HG03432 (cell line): Measurements from ENCODE around the gene GALNT6.
A peak's percentile ranks its signal among the peaks of the same experiment; 100 is the strongest.

Source experiments
- ATAC-seq: cut with Tn5 transposase; IDR thresholded peaks from one replicate; pipeline ENCODE4 v1.9.1; 2021; ENCODE audit warnings: mild to moderate bottlenecking, moderate library complexity; ENCODE audit not compliant: unreplicated experiment

Gene GALNT6

DNA sequence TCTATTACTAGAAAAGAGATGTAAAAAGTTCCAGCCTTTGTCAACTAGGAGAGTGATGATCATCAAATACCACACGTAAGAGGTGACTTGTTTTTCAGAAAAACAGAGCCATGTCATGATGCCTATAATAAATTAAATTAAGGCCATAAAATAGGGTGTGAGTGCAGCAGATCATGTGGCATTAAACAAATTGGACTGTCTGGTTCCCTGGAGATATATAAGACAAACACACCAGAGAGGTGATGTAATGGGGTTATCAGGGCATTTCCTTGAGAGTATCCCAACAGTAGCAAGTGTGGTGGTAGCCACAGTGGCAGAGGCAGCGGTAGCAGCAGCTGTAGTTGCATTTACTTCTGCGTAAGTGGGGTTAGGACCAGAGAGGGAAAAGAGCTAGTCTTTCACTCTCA, 14.6 kb upstream of the GALNT6 start:
- no peak for ATAC-seq

DNA sequence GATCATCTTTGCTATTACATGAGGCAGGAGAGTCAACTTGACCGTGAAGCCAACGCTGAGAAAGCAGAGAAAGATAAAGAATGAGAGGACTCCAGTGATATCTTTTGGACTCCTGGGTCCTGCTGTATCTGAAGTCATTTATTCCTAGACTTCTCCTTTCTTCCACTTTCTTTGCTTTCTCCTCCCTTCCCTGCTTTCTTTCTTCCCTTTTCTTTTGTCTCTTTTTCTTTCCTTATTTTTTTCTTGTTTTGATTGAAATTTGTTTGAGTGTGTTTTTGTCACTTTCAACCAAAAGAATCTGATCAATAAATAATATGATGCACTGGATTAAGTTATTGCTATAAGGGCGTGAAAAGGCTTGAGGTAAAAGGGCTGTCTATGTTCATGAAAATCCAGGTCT, 13.4 kb upstream of the GALNT6 start:
- ATAC-seq, result no peak

DNA sequence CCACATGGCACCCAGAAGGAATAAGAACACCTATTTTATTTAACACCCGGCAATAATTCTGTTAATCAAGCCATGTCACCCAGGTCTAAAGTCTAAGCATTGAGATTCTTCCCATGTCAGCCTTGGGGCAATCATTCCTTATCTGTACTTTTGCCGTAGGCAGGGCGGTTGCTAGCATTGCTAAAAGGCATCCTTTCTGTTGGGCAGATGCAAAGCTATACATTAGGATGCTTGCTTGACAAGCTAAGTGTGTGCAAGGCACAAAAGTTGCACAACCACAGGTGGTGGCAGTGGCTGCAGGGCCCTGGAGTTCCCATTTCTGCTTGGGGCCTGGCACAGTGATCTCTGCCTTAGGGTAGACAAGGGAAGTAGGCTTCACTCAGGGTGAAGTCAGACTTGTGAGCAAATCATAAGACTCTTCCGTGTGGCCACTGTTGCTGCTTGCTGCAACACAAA, 12.5 kb upstream of the GALNT6 start:
- ATAC-seq, result no peak

DNA sequence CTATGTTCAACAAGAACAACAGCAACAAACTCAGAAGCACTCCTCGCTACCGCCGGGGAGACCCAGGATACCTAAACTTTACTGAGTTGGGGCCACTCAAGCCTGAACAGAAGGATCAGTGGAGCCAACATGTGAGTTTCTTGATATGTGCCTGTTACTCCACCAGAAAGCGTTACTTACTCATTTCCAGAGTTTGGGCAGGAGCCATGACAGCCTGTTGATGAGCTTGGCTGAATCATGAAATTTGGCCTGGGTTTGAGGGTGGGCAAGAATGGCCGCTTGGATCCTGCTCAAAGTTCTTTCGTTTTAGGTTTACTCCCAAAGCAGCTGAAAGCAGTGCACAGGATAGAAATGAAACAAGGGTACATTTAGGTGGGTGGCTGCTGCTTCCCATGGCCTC, 12.0 kb upstream of the GALNT6 start:
- no peak for ATAC-seq

DNA sequence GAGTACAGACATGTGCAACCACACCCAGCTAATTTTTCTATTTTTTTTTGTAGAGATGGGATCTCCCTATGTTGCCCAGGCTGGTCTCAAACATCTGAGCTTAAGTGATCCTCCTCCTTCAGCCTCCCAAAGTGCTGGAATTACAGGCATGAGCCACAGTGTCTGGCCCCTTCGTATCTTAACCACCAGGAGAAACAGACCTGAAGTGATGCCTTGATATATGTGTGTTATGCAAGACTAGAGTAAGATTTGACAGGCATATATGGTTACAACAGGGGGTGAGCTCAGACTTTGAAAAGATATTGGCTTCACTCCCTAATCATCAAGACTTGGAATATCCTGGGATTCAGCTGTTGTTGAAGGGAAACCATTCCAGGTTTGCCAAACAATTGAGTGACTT, 10.7 kb upstream of the GALNT6 start:
- no peak for ATAC-seq

DNA sequence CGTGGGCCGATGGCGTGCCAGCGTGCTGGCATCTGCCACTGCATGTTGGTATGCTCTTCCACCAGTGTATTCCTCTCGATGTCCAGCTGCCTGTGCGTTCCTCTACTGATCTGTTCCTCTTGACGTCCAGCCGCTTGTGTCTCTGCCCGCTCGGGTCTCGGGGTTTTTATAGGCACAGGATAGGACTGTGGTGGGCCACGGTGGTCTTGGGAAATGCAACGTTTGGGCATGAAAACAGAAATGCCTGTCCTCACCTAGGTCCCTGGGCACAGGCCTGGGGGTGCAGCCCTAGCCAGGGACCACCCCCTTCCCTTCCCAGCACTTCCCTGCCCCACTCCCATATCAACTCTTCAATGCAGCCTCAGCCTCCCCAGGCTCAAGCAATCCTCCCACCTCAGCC, 10.3 kb upstream of the GALNT6 start:
- no peak for ATAC-seq

DNA sequence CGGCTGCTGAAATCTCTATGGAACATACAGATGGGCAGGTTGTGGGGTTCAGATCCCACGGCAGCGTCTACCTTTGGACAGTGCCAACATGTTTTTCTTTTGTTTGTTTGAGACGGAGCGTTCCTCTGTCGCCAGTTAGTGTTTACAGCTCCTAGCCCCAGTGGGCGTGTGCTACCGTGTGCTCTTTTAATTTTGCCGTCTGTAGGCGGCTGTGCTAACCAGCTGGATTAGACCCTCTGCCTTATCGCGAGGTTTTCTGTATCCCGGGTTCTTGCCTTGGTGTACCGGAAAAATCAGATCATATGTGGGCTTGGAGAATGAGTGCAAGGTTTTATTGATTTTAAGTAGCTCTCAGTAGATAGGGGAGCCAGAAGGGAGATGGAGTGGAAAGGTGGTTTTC, 9.8 kb upstream of the GALNT6 start:
- no peak for ATAC-seq

DNA sequence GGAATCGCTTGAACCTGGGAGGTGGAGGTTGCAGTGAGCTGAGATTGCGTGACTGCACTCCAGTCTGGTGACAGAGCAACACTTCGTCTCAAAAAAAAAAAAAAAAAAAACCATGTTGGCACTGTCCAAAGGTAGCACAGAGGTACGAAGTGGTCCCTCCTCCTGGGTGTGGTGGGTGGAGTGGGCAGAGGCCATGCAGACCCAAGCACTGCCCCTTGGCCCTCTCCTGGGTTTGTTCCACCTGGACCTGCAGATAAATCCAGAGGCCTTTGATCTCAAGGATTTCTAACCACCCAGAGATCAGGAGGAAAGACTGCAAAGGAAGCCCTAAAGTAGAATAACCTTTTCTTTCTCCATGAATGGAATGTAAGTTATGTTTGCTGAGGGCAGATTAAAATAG, 8.7 kb upstream of the GALNT6 start:
- ATAC-seq, result no peak

DNA sequence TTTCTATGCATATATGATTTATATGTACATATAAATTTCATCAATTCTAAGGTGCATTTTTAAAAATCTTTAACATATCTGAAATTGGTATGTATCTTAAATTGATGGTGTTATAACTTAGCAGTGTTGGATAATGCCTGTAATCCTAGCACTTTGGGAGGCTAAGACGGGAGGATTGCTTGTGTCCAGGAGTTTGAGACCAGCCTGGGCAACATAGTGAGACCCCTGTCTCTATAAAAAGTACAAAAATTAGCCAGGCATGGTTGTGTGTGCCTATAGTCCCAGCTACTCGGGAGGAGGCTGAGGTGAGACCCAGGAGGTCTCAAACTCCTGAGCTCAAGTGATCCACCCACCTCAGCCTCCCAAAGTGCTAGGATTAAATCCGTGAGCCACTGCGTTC, 6.5 kb upstream of the GALNT6 start:
- no peak for ATAC-seq

DNA sequence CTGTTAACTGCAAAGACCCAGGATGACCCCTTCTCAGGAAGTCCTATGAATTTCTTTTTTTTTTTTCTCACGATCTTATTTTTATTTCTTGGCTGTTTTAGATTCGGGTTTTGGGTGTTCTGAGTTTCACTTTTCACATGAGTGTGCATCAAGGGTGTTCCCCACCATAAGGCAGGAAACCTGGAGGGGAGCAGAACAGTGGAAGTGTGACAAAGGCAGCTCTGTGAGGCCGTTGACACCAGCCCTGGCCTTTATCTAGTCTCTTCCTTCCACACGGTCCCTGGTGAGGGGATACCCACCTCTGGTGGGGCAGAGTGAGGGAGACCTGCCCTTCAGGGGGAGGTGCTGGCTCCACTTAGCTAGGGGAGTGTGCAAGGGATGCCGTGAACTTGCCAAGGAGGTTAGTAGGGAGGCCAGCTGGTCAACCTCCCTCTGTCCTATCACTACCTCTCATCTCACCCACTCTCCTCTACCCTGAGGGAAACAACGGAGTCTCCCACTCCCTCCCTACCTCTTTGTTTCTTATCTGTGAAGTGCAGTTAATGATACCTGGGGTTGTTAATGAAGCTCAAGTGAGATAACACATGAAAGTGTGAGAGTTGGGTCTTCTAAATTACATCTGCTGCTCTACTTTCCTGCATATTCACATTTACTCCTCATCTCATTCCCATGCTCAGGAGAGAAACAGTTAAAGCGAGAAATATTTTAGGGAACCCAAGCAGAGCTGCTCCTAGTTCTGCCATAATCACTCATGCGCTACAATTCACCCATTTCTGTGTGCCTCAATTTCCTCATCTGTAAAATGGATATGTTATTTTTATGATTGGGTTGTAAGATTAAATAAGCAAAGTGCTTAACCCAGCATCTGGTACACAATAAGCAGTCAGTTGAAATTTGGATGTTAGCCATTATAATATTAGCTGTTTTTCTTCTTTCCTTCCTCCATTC, 4.4 kb upstream of the GALNT6 start:
- peak; percentile 50 for ATAC-seq

DNA sequence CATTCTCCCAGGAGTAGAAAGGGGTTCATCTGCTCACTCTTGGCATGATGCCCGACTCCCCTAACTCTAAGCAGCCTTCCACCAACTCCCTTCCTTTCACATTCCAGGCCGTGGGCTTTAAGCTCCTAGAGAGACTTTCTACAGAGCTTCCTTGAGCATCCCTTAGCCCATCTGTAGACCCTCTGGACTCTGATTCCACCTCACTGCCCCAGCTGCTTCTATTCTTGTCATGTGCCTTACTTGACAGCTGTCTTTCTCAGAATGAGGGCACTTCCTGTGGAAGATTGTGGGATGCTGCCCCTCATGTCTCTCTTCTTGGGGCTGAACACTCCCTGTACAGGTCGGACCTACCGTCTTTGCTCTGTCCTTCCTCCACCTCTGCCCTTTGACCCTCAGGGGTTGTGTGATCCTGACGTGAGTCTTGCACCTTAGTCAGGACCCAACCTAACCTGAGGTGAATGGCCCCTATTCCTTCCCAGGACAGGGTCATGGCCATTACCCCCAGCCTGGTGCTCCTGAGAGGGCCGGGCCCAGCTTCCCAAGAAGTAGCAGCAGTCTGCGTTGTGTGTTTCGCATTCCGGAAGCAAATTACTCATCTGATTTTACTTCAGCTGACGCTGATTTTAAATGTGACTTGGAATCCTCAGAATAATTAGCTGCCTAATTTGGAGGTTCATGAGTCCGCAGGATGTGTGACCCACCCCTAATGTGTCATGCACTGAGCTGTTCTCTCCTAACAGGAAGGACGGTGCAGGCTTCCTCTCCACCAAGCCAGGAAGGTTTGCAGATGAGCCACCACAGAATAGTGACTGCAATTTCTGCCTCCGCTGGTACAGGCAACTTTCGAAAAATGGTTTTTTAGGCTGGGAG, 2.7 kb upstream of the GALNT6 start:
- no peak for ATAC-seq

DNA sequence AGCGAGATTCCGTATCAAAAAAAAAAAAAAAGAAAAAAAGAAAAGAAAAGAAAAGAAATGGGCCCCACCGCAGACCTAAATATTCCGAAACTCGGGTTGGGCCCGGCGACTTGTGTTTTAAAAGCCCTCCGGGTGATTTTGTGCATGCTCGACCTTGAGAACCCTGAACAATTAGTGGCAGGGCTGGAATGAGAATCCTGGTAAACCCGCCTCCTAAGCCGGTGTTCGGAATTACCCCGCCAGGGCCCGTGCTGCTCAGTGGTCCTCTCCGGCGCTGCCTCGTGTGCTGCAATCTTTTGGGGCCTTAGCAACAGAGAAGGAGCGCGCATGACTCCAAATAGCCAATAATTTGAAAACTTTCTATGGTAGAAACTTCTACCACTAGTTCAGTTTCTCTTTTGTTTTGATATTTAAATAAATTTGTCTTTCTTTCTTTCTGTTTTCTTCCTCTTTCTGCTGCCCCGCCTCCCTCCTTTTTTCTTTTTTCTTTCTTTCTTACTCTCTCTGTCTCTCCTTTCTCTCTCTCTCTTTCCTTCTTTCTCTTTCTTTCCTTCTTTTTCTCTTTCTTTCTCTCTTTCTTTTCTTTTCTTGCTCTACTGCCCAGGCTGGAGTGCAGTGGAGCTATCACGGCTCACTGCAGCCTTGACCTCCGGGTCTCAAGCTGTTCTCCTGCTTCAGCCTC, 1.5 kb upstream of the GALNT6 start:
- ATAC-seq, result peak; percentile 30

DNA sequence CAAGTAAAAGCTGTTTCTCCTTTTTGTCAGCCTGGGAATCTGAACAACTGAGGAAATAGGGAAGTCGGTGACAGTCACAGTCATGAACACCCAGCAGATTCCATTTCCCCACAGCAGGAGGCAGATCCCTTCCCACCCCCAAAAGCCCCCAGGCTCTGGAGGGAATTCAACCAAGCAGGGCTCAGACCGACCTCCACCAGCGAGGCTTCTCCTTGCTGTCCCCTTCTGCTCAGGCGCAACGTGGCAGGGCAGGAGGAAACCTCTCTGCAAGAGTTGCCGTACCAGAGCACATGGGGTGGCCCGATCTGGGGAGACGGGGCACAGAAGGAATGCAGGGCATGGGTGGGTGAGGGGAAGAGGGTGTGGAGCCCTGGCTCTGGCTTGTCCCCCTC, 319 bp downstream of the GALNT6 start:
- ATAC-seq, result peak; percentile 11

DNA sequence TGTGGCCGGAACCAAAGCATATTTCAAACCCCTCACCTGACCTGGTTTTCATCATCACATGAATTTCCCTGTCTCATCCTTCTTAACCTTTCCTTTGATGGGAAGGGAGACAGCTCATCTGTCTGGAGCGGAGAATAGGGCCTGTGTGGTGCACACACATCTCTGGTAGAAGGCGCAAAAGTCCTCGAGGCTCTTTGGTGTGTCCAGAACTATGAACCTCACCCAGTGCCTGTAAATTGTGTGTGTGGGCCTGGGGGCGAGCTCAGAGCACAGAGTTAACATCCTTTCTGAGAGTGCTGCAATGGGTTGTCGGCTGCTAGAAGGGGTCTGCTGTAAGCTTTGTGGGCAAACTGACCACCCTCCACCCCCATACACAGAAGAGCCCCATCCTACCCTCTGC, 749 bp downstream of the GALNT6 start:
- ATAC-seq, result no peak

DNA sequence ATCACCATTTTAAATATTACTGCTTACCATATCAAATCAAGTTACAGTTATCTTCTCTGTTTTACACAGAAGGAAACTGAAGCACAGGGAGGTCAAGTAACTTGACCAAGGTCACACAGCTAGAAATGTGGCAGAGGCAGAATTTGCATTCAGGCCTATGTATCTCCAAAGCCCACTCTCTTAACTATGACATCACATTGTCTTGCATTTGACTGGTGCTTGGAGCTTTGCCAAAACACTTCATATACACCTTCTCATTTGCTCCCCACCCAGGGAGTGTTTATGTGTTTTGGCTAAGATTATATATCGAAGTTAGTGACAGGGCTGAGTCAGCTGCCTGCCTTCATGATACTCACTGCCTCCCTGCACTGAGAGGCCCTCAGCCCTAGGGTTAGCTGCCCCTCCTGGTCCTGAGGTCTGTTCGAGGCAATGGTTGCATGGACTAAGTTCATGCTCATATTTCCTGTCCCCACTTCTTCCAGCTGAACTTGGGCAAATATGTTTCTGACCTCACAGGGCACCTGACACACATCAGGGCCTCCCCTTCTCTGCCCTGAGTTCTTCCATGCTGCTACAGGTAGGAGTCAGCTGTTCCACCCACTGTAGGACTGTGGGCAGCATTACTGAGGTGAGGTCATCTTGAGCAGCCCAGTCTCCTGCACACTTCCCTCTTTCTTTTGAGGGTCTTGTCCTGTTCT, 1.8 kb downstream of the GALNT6 start:
- ATAC-seq, result no peak

DNA sequence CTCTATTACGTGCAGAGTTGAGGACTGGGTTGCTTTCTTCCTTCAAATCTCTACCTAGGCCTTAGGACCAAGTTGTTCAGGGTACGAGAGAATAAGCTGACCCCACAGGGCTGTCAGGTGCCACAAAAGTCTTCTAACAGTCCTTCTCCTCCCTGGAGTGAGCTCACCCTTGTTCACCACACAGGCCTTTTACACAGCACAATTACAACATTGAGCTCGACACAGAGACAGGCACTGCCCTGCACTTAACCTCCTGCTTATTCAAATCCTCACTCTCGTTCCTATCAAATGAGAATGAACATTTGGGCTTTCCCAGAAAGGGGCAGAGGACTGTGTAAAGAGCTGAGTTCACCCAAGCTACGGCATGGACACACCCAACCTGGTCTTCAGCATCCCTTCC, 2.4 kb downstream of the GALNT6 start:
- ATAC-seq, result no peak

DNA sequence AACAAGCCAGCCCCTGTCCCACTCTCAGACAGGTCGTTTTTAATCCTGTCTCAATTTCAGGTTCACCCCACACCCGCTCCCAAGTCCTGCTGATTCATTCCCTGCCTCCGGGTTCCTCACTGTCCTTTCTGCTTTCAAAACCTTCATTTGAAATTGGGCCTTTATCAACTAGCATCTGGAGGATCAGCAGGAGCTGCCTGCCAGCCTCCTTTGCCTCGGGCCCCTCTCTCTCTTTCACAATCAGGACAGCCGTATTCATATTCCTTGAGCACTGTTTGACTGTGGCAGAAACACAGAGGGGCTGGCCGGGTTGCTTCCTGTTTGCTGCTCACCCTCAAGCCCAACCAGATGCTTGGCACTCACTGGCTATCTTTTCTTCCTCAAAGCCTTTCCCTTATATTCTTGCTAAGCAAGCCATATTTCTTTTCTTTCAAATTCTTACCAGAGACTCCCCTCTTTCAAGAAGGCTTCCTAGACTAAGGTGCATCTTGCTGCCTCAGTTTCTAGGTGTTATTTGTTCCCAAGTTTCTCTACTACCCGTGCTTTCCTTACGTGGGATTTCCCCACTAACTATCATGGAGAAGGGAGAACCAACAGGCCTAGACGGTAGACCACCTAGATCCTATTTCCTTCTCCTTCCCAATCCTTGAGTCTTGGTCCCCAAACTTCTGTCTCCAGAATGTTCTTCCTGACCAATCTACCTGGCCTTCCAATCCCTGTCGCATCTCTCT, 3.0 kb downstream of the GALNT6 start:
- no peak for ATAC-seq

DNA sequence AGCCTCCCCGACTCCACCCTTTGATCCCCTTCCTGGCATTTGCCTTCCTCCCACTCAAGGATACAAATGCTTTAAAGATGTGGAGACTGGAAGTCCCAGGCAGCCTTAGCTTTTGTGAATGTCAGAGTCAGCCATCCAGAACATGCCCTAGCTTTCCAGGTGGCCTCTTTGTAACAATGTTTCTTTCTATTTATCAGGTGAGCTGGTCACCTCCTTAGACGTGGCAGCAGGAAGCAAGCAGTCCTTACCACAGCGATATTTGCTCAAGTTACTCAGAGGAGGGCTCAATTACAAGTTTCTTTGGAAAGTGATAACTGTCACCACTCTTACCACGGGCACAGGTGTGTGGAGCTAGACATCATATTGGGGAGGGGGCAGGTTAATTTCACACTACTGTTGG, 4.9 kb downstream of the GALNT6 start:
- ATAC-seq, result no peak

DNA sequence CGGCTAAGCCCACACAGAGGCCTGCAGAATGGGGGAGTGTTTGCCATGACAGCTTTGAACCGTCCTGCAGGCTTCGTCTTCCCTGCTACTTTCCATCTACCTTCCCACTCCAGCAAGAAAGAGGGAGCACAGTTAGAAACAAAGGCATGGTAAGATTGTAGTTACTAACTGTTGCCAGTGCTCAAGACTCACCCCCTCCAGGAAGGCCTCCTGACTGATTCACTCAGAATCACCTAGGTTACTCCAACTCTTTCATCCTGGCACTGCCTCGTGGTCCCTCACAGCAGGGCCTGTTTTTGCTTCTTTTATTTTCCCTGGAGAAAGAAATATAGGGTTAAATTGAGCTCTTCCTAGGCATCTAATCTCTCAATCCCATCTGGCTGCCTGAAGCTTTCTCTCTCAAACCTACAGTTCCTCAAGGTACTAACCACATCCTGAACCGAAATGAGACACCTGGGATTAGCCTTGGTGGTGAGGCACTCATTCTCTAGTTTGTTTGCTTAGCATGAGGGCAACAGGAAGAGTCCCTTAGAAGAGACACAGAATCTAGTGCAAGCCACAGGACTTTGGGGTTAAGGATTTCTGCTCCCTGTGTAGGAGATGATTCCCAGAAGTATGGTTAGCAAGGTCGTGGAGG, 7.8 kb downstream of the GALNT6 start:
- no peak for ATAC-seq

DNA sequence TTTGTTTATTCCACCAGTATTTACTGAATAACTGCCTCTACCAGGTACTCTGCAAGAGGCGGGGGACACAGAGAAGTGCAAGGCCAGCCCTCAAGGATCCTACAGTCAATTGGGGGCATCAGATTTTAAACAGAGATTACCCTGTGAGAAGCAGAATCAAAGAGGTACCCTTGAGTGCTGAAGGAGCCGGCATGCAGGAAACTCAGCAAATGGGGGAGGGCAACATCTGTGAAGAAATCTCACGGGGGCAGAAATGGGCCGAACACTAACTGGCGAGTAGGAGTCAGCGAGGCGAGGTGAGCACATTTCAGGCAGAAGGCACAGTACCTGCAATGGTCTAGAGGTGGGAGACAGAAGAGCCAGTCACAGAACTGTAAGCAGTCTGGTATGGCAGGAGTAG, 9.0 kb downstream of the GALNT6 start:
- no peak for ATAC-seq
